HK-2 (cell line): ENCODE data around the gene TTLL5.

Experiments
- DNase-seq: peaks from one replicate; pipeline ENCODE4 v3.0.0-alpha.2; 2018; ENCODE audit not compliant: unreplicated experiment

TTLL5 gene

GRCh38 chr14:75871181-75871880 is 210.3 kb downstream of the TTLL5 start:
- DNase-seq = no peak

GRCh38 chr14:75875958-75876357 is 214.9 kb downstream of the TTLL5 start:
- no peak for DNase-seq

- no peak for DNase-seq
Measured at GRCh38 chr14:75876530-75876929, 215.5 kb downstream of the TTLL5 start.

GRCh38 chr14:75877292-75877691 is 216.2 kb downstream of the TTLL5 start:
- DNase-seq = no peak

- DNase-seq = no peak
Measured at GRCh38 chr14:75877884-75878283, 216.8 kb downstream of the TTLL5 start.

- no peak for DNase-seq
Measured at GRCh38 chr14:75879031-75879430, 218.0 kb downstream of the TTLL5 start.

- DNase-seq = no peak
Measured at GRCh38 chr14:75880512-75880911, 219.5 kb downstream of the TTLL5 start.

- no peak for DNase-seq
Measured at GRCh38 chr14:75881994-75882393, 220.9 kb downstream of the TTLL5 start.

GRCh38 chr14:75884198-75884611 is 223.2 kb downstream of the TTLL5 start:
- DNase-seq = peak; percentile 44

- DNase-seq = no peak
Measured at GRCh38 chr14:75885829-75886228, 224.8 kb downstream of the TTLL5 start.

GRCh38 chr14:75886636-75887348 is 225.7 kb downstream of the TTLL5 start:
- DNase-seq = no peak

- DNase-seq = no peak
Measured at GRCh38 chr14:75888945-75889344, 227.9 kb downstream of the TTLL5 start.

GRCh38 chr14:75896341-75896740 is 235.3 kb downstream of the TTLL5 start:
- DNase-seq = no peak

- no peak for DNase-seq
Measured at GRCh38 chr14:75904311-75904710, 243.3 kb downstream of the TTLL5 start.

- no peak for DNase-seq
Measured at GRCh38 chr14:75905147-75905904, 244.3 kb downstream of the TTLL5 start.

- no peak for DNase-seq
Measured at GRCh38 chr14:75906228-75906627, 245.2 kb downstream of the TTLL5 start.

GRCh38 chr14:75906680-75907280 is 245.7 kb downstream of the TTLL5 start:
- peak; percentile 26 for DNase-seq

GRCh38 chr14:75907756-75908359 is 246.8 kb downstream of the TTLL5 start:
- DNase-seq = no peak

- no peak for DNase-seq
Measured at GRCh38 chr14:75909630-75910029, 248.6 kb downstream of the TTLL5 start.

GRCh38 chr14:75910048-75910447 is 249.0 kb downstream of the TTLL5 start:
- DNase-seq = no peak

GRCh38 chr14:75911883-75912282 is 250.8 kb downstream of the TTLL5 start:
- no peak for DNase-seq

GRCh38 chr14:75913183-75913582 is 252.1 kb downstream of the TTLL5 start:
- DNase-seq = no peak
